ENCODE measurements around the gene PTDSS2. TPM values are rescaled to one million over a fixed set of nuclear protein-coding genes. Genes with fewer than 3 reads are reported as not detected.
A peak's percentile ranks its signal among the peaks of the same experiment; 100 is the strongest.

PTDSS2 gene
- total and polyA plus RNA-seq, 2 of the 13 experiments (the other 11 are each of a cell fraction or from before 2014, with no cell fraction given): 21.7 to 26.4 TPM

- TF ChIP-seq RAD51 (IDR thresholded peaks at IDR 0.05; ENCODE audit: borderline replicate concordance) (no peak), ZNF609 (CRISPR knock-in tag; IDR thresholded peaks at IDR 0.05; ENCODE audit: borderline replicate concordance) (no peak)
Observed at GRCh38 chr11:512761-513595, 62.9 kb downstream of the PTDSS2 start (continued).

- H3K27ac ChIP-seq (ENCODE audit: extremely low read length, insufficient read depth, low read length): no peak overlapping the region
- no peaks in the 10 kb centered on the region for H3K27me3 ChIP-seq (ENCODE audit: control insufficient read depth in 1 of 2, insufficient read depth in 2 of 2, low read length in 2 of 2)
- TF ChIP-seq CEBPB (IDR thresholded peaks at IDR 0.05; ENCODE audit: borderline replicate concordance, low read depth, low read length) (peak; percentile 73), CREB1 (IDR thresholded peaks at IDR 0.05) (no peak), CREB1 (CRISPR knock-in tag; IDR thresholded peaks at IDR 0.05) (no peak)
- H4K20me1 ChIP-seq (ENCODE audit: insufficient read depth, low read length): no peaks in the 10 kb centered on the region
- WGBS (ENCODE audit: low lambda C conversion rate): 93% methylated on average over 6 of the region's 10 CpGs
- no TSS peak for BruUV-seq (replicated peaks)
- FAIRE-seq: no peak
- no peak for ATAC-seq
- no peak overlapping the region for H3K4me3 ChIP-seq (replicated peaks in 1 of 3; ENCODE audit: insufficient read depth in 1 of 3, low read depth in 2 of 3, low read length in 3 of 3)
- no peaks in the 10 kb centered on the region for H3K79me2 ChIP-seq (ENCODE audit: insufficient read depth, low read length)
- ChIA-PET CTCF (ENCODE audit: low intra/inter-chr PET ratio, low total read pairs) (no interaction called here), POLR2A (no interaction called here)
- in situ Hi-C loops (cut with HindIII; ENCODE audit: extremely low pct_ligation_motif_present, low pct_unique_long_range_greater_than_20kb) (no loop called here), intact Hi-C loops (cut with micrococcal nuclease; ENCODE audit: unreplicated experiment) (loop anchor here (1.0 kb wide), 1 partner anchor 8 kb away; no protein-coding TSS in a partner anchor)
- H3K4me2 ChIP-seq (ENCODE audit: low read depth, low read length): no peak overlapping the region
- peaks cover 2 to 5% of the 10 kb centered on the region in 2 experiments; a peak in 1 of 5 replicates for H3K36me3 ChIP-seq (replicated peaks in 1 of 2; ENCODE audit: control insufficient read depth in 1 of 2, insufficient read depth in 2 of 2, low read length in 2 of 2)
- H2AFZ ChIP-seq (ENCODE audit: low read length): no peak overlapping the region
- no peak for DNase-seq (ENCODE audit: low spot score)
- H3K9ac ChIP-seq (ENCODE audit: insufficient read depth, low read depth, low read length): no peak overlapping the region
- H3K9me3 ChIP-seq (ENCODE audit: low read length): no peaks in the 10 kb centered on the region
- peaks cover 13% of the 10 kb centered on the region for H3K4me1 ChIP-seq (ENCODE audit: insufficient read depth, low read length)
Observed at GRCh38 chr11:514606-515005, 64.5 kb downstream of the PTDSS2 start.
